Measurements from ENCODE around the gene PRRG2.

The PRRG2 gene

DNA sequence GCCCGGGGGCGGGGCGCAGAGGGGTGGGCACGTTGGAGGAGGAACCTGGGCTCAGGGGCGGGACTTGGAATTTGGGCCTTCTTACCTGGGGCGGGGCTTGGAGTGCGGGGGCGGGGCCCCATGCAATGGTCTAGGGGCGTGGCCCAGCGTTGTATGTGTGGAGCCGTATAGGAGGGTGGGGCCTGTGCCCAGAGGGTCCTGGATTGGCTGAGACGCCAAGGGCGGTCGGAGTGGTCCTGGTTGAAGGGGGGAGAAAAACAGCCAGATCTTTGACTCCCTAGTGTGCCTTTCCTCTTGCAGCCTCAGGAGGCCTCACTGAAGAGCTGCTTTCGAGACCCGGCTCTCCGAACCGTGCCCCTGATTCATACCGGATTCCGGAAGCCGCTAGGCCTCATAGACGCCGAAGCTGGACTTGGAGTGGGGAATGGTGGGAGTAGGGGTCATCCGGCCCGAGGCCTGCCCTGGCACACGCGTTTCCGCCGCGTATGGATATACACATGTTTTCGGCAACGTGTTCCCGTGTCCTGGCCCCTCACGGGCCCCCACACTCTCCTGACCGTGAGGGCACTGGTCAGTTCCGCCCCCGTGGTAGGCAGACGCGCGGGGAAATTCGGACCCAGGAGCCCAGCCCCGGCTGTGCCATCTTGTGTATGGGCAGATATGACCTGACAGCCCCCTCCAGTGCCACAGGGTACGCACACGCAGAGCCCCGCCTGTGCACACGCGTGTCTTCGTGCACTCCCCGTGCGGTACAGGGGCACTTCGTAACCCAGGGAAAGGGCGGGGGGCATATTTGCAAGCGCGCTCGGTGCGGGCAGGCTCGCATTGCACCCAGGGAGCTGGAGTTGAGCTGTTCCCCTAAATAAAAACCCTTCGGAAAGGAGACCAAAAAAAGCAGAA is 9.2 kb downstream of the PRRG2 start:
- DNase-seq: peak; percentile 88

DNA sequence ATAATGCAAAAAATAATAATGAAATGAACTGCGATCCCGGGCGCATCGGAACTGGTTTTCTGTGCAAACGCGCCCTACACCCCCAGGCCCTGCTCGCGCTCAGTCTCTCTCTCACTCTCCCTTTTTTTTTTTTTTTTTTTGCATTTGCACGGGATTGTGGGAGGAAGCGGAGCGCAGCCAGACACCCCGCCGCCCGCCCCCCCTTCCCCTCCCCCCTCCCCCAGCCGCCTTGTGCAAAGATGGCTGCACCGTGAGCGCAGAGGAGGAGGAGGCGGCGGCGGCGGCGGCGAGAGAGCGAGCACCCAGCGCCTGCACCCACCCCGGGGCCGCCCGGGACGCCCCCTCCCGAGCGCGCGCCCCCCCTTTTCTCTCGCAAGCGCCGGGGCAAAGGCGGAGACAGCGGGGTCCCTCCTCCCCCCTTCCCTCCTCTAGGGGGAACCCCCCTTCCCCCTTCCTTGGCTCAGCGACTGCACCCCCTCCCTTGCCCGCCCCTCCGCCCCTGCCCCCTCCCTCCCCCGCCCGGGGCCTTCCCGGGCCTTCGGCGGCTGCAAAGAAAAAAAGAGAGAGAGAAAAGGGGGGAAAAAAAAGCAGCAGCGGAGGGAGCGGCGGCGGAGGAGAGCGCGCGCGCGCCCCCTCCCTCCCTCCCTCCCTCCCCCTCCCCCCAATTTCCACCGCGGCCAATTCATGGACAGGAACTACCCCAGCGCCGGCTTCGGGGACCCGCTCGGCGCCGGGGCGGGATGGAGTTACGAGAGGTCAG is 10.0 kb downstream of the PRRG2 start, which contains the start of gene PRR12:
Gene PRR12 (plus strand): TSS at position 212 of the 760 bp plus-strand sequence. CDS start 473 bp downstream, at position 685.
- DNase-seq: peak; percentile 72

DNA sequence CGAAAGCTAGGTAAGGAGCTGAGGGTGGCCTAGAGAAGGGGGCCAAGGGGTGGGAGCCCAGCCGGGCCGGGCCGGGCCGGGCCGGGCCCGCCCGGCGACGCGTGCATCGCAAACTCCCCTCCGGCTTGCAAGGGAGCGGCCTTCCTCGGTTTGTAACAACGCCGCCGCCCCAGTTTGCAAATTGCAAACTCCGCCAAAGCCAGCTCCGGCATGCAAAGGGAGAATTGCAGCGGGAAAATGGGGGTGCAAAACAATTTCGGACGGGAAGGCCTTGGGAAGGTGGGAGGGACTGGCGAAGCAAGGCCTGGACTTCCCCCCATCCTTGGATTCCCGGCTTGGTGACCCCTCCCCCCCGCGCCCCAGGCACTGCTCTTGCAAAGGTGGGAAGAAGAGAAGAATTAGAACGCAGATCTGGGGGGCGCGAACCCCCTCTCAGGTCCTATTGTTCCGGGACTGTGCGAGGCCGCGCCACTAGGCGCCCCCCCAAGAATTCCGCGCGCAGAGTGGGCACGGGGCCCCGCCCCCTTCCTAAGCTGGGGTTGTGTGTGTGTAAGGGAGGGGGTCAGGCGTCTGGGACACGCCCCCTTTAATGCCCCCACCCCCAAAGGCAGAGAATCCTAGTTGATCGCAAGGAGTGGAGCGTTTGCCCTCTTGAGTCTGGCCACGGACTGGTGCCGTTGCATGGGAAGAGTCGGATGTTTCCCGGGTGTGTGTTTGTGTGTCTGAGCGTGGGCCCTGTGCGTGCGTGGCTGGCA is 10.8 kb downstream of the PRRG2 start:
- peak; percentile 49 for DNase-seq

DNA sequence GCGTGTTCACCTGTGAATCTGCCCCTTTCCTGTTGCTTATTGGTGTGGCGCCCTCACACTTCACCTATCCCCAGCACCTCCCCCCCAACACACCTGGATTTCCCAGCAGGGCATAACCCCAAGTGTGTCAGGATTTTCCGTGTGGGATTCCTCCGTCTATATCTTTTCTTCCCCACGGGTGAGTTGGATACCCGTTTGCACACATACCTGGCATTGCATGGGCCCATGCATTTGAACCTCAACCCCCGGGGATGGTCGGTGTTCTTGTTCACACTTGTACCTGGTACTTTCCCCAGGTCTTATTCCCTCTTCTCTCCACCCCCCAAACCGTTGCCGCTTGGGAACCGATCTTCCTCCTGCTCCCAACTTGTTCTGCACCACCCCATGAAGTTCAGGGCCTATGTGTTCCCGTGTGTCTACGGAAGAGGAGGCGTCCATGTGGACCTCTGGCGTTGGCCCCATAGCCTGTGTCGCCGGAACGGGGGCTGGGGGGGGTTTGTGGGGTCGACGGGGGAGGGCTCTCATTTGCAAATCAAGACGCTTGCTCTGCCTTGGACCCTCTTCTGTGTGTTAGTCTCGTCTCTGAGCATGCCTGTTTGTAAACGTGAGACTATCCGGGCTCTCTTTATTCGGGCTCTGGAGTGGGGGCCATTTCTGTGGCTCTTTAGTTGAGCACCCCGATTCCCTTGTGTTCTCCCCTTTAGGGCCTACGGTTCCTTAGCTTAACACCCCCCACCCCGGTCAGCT is 11.5 kb downstream of the PRRG2 start:
- no peak for DNase-seq

DNA sequence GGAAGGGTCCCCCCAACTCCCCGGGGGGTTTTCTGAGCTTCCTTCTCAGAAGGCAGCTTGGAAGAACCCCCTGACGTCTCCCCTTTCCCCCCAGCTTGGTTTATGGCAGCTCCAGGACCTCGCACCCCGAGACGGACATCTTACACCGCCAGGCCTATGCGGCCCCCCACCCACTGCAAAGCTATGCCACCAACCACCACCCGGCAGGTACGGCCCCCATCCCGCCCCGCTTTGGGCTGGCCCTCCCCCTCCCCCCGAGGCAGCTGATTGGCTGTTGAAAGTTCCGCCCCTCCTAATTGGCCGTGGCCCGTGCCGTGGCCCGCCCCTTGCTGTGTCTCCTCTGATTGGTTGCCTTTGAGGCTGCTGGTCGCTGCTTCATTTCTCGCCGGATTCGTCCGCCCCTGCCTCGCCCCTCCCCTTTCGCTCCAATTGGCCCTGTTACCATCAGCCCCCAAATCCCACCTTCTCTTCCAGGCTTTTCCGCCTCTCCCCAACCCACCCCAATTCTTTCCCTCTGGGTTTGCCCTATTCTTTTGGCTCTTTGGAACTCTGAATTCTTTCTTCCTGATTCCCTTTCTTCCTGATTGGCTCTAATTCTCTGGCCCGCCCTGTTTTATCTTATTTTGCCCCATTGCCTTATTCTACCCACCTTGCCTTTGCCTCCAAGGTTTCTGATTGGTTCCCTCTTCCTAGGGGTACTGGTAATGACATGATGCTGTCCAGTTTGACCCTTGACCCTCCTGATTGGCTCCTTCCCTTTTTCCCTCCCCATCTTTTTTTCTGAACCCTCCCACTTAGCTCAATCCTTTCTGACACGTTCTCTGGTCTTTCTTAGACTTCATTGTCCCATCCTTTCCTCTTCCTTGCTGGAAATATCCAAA is 12.4 kb downstream of the PRRG2 start:
- DNase-seq: peak; percentile 94

DNA sequence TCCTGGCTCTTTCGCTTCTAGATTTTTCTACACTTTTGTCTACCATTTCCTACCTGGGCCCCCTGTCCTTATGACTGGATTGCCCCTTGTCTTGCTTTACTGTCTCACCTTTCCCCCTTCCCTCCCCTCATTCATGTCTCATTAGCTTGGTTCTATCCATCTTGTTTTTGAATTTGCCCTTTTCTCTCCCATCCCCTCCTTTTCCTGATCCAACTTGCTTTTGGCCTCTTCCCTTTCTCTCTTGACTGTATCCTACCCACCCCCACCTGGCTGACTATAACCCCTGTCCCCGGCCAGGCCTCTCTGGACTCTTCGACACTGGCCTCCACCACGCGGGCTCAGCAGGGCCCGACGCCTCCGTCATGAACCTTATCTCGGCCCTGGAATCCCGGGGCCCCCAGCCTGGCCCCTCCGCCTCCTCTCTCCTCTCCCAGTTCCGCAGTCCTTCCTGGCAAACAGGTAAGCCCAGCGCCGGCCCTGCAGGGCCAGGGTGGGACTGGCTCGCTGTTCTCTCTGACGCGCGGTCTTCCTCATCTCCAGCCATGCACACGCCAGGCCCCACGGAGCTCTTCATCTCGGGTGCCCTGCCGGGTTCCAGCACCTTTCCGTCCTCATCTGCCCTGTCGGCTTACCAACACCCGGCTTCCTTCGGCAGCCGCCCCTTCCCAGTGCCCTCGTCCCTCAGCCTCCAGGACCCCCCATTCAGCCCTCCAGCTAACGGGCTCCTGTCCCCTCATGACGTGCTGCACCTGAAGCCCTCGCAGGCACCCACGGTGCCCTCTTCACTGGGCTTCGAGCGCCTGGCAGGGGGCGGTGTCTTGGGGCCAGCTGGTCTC is 13.3 kb downstream of the PRRG2 start:
- DNase-seq: no peak

DNA sequence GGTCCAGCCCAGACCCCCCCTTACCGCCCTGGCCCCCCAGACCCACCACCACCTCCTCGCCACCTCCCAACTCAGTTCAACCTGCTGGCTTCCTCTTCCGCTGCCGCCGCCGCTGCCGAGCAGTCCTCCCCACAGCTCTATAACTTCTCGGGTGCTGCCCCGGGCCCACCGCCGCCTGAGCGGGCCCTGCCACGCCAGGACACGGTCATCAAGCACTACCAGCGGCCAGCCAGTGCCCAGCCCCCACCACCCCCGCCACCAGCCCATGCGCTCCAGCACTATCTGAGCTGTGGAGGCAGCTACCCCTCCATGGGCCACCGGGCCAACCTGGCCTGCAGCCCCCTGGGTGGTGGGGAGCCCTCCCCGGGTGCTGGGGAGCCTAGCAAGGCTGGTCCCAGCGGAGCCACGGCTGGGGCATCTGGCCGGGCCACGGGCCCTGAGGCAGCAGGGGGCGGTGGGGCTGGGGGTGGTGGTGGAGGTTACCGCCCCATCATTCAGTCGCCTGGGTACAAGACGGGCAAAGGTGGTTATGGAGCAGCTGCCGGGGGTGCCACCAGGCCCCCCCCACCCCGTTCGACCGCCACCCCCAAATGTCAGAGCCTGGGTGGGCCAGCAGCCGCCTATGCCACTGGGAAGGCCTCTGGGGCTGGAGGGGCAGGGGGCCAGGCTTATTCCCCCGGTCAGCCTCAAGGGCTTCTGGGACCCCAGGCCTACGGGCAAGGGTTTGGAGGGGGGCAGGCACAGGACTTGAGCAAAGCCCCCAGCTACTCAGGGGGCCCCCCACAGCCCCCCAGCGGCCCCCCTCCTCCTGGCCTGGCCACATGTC is 14.1 kb downstream of the PRRG2 start:
- DNase-seq: no peak

DNA sequence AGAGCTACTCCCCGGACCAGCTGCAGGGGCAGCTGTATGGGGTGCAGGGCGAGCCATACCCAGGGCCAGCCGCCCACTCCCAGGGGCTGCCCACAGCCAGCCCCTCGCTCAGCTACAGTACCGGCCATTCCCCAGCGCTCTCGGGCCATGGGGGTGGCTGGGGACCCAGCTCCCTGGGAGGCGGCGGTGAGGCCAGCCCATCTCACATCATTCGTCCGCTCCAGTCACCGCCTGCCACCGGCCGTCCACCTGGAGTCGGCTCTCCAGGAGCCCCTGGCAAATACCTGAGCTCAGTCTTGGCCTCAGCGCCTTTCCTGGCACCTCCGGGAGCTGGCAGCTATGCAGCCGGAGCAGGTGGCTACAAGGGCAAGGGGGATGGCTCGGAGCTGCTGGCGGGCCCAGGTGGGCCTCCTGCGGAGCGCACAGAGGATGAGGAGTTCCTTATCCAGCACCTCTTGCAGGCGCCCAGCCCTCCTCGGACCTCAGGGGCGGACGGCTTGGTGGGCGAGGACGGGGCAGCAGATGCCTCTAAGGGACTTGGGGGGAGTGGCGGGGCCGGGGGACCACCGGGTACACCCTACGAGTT is 14.8 kb downstream of the PRRG2 start:
- no peak for DNase-seq

DNA sequence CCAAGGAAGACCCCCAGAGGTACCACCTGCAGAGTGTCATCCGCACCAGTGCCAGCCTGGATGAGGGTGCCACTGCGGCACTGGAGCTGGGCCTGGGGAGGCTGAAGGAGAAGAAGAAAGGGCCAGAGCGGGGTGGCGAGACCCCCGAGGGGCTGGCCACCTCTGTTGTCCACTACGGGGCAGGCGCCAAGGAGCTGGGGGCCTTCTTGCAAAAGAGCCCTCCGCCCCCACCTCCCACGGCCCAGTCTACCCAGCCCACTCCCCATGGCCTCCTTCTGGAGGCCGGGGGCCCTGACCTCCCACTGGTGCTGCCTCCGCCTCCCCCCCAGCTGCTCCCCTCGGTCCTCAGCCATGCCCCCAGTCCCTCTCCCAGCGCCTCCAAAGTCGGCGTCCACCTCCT is 15.3 kb downstream of the PRRG2 start:
- DNase-seq: no peak

DNA sequence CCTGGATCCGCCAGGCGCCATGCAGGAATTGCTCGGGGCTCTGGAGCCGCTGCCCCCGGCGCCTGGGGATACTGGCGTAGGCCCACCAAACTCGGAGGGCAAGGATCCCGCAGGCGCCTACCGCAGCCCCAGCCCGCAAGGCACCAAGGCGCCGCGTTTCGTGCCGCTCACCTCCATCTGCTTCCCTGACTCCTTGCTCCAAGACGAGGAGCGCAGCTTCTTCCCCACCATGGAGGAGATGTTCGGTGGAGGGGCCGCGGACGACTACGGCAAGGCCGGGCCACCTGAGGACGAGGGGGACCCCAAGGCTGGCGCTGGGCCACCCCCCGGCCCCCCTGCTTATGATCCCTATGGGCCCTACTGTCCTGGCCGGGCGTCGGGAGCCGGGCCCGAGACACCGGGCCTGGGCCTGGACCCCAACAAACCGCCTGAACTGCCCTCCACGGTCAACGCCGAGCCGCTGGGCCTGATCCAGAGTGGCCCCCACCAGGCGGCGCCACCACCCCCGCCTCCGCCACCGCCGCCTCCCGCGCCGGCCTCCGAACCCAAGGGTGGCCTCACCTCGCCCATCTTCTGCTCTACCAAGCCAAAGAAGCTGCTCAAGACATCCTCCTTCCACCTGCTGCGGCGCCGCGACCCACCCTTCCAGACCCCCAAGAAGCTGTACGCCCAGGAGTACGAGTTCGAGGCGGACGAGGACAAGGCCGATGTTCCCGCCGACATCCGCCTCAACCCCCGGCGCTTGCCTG is 16.0 kb downstream of the PRRG2 start:
- DNase-seq: no peak

DNA sequence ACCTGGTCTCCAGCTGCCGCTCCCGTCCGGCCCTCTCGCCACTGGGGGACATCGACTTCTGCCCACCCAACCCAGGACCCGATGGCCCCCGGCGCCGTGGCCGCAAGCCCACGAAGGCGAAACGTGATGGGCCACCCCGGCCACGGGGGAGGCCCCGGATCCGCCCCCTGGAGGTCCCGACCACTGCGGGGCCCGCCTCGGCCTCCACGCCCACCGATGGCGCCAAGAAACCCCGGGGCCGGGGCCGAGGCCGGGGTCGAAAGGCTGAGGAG is 16.5 kb downstream of the PRRG2 start:
- no peak for DNase-seq

DNA sequence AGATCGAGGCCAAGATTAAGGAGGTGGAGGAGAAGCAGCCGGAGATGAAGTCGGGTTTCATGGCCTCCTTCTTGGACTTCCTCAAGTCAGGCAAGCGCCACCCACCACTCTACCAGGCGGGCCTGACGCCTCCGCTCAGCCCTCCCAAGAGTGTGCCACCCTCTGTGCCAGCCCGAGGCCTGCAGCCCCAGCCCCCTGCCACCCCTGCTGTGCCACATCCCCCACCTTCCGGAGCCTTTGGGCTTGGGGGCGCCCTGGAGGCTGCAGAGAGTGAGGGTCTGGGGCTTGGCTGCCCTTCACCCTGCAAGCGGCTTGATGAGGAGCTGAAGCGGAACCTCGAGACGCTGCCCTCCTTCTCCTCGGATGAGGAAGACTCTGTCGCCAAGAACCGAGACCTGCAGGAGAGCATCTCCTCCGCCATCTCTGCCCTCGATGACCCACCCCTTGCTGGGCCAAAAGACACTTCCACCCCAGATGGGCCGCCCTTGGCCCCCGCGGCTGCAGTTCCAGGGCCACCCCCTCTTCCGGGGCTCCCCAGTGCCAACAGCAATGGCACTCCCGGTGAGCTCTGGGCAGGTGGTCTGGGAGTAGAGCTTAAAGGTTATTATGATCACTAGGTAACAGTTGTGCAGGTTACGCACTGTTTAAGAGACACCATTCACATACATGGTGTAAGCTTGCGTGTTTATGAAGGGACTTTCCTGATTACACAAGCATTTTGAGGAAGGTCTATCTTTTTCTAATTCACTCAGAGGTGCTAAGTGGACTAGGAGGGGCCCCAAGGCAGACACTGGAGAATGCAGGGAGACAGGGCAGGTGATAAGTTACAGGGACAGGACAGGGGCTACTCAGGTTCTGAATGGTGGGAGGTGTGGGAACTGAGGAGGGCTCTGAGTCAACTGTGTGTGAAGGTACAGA is 18.5 kb downstream of the PRRG2 start:
- DNase-seq: no peak

DNA sequence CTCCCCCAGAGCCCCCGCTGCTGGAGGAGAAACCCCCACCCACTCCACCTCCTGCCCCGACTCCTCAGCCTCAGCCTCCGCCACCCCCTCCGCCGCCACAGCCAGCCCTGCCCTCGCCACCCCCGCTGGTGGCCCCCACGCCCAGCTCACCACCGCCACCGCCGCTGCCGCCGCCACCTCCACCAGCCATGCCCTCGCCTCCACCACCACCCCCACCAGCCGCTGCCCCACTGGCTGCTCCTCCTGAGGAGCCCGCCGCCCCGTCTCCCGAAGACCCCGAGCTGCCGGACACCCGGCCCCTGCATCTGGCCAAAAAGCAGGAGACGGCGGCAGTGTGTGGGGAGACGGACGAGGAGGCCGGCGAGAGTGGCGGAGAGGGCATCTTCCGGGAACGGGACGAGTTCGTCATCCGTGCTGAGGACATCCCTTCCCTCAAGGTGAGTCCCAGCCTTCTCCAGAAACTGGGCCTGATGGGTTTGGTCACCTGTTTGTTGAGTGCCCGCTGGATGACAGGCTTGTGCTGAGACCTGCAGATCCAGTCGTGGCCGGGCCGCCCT is 20.4 kb downstream of the PRRG2 start:
- DNase-seq: no peak

DNA sequence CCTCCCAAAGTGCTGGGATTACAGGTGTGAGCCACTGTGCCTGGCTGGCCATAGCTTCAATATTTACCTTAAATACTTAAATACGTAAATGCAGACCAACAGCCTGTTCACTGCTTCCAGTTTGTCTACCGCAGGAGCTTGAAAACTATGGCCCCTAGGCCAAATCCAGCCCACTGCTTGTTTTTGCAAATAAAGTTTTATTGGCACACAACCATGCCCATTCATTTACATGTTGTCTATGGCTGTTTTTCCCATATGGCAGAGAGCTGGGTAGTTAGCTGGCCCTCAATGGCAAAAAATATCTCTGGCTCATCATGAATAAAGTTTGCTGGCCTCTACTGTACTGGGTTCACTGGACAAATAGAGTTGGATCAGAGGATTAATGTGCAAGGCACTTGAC is 21.7 kb downstream of the PRRG2 start:
- DNase-seq: no peak

DNA sequence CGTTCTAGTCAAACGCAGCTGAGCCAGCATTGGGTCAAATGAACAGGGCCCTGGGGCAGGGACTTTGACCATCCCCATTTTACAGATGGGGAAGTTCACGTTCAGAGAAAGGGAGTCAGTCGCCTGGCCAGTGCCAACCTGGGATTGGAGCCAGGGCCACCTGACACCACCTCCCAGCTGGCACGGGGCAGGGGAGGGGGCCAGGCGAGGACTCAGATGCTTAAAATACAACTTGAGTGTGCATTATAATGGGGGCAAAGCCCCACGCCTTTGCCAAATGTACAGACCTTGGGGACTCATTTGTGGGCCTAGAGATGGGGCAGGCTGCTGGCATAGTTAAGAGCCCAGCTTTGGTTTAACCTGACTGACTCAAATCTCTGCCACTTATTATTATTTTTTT is 24.5 kb downstream of the PRRG2 start:
- no peak for DNase-seq

DNA sequence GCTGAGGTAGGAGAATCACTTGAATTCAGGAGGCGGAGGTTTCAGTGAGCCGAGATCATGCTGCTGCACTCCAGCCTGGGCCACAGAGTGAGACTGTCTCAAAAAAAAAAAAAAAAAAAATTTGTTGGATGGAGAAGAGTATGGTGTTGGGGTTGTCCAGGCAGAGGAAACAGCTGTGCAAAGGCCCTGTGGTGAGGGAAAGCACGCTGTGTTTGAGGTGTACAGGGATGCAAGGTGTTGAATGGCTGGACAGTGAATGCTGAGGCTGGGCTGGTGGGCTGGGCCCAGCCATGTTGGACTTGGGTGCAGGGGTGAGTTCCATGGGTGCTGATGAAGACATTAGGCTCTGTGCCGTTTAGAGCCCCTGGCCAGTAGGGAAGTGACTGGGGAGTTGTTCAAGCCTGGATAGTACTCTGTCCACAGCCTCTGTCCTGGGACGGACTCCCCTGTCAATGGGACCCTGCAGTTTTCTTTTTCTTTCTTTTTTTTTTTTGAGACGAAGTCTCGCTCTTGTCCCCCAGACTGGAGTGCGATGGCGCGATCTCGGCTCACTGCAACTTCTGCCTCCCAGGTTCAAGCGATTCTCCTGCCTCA is 28.5 kb downstream of the PRRG2 start:
- DNase-seq: no peak

DNA sequence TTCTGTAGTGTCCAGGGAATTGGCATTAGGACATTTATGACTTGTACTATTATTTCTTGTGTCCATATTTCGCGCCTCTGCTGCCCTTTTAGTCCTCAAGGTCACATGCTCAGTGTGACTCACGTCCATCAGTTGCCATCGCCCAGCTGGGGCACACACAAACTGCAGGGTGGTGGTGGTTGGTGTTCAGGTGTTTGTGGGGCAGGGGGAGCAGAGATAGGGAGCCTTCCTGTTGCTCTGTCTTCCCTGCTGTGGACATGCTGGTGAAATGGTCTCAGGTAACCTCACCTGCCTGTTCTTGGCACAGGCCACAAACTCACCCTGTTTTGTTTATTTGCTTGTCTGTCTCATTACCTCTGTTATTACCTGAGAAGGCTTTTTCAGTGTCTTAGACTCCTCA is 32.3 kb downstream of the PRRG2 start:
- no peak for DNase-seq

All from stimulated activated naive CD4-positive, alpha-beta T cell treated with Interleukin-2 at 50 U/mL for 16 hours (primary cell).